HS-5 (cell line): ENCODE data around the gene CLDN7.

Experiments
- DNase-seq: peaks from one replicate; pipeline ENCODE4 v3.0.0-alpha.2; 2012; ENCODE audit warnings: low read depth

Gene CLDN7

DNA sequence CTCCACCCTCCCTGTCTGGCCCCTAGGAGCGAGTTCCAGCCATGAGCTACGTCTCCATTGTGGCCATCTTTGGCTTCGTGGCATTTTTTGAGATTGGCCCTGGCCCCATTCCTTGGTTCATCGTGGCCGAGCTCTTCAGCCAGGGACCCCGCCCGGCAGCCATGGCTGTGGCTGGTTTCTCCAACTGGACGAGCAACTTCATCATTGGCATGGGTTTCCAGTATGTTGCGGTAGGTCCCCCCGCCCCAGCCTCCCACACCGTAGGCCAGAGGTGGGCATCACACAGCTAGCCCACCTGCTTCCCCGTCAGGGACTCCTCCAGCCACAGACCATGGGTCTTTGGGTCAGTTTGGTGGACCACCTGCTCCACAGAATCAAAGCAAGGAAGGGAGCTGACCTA is 23.4 kb upstream of the CLDN7 start:
- no peak for DNase-seq

GRCh38 chr17:7284911-7285310 is 22.6 kb upstream of the CLDN7 start:
- DNase-seq: no peak

DNA sequence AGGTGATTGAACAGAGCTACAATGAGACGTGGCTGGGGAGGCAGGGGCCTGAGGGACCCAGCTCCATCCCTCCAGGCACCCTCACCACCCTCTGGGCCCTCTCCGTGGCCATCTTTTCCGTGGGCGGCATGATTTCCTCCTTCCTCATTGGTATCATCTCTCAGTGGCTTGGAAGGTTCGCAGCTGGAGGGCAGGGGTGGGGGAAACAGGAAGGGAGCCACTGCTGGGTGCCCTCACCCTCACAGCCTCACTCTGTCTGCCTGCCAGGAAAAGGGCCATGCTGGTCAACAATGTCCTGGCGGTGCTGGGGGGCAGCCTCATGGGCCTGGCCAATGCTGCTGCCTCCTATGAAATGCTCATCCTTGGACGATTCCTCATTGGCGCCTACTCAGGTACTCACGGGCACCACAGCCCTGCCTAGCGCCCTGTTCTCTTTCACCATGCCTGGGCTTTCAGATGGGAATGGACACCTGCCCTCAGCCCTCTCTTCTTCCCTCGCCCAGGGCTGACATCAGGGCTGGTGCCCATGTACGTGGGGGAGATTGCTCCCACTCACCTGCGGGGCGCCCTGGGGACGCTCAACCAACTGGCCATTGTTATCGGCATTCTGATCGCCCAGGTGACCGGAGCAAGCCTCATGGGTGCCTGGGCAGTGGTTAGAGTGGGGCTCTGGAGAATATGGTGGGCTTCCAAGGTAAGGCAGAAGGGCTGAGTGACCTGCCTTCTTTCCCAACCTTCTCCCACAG is 21.4 kb upstream of the CLDN7 start:
- no peak for DNase-seq

- DNase-seq: no peak
These were observed 20.6 kb upstream of the CLDN7 start for GRCh38 chr17:7282752-7283321.

DNA sequence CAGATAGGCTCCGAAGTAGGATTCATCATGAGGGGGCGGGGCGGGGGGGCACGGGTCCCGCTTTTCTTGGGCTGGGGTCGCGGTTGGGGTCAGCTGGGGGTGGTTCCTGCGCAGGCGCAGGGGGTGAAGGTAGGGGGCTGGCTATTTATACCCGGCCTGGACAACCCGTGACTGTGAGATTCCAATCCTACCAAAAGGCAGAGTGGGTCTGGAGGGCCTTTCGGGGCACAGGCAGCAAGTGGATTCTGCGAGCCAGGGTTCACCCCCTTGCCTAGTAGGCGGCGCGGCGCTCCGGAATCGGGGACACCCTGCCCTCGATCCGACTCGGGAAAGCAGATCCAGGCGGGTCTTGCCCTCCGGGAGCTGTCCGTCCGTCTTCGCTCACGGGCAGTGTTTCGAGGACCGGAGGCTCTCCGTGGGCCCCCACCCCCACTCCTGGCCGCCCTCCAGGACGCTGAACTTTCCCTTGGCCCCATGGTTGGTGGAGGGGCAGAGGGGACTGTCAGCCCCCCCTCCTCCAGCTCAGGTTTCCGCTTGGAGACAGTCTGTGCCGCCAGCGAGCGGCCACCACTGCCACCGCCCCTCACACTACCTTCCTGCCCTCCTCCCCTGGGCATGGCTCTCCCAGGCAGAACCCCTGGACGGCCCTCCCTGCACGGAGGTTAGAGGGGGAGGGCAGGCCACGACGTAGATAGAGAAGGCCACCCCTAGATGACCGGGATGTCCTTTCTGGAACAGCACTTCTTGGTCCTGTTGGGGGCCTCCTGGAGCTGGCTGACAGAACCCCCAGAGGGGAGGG is 19.9 kb upstream of the CLDN7 start:
- no peak for DNase-seq

DNA sequence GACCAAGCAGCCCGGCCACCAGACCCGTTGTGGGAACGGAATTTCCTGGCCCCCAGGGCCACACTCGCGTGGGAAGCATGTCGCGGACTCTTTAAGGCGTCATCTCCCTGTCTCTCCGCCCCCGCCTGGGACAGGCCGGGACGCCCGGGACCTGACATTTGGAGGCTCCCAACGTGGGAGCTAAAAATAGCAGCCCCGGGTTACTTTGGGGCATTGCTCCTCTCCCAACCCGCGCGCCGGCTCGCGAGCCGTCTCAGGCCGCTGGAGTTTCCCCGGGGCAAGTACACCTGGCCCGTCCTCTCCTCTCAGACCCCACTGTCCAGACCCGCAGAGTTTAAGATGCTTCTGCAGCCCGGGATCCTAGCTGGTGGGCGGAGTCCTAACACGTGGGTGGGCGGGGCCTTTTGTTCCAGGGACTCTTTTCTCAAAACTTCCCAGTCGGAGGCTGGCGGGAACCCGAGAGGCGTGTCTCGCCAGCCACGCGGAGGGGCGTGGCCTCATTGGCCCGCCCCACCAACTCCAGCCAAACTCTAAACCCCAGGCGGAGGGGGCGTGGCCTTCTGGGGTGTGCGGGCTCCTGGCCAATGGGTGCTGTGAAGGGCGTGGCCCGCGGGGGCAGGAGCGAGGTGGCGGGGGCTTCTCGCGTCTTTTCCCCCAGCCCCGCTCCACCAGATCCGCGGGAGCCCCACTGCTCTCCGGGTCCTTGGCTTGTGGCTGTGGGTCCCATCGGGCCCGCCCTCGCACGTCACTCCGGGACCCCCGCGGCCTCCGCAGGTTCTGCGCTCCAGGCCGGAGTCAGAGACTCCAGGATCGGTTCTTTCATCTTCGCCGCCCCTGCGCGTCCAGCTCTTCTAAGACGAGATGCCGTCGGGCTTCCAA is 19.0 kb upstream of the CLDN7 start, which contains the start of gene SLC2A4:
Gene SLC2A4 (plus strand): TSS at position 645 of the 879 bp plus-strand sequence. CDS start 217 bp downstream, at position 862.
- DNase-seq: peak; percentile 82

GRCh38 chr17:7280519-7281073 is 18.3 kb upstream of the CLDN7 start:
- peak; percentile 50 for DNase-seq

- no peak for DNase-seq
These were observed 17.2 kb upstream of the CLDN7 start for GRCh38 chr17:7279448-7279847.

GRCh38 chr17:7266784-7267183 is 4.5 kb upstream of the CLDN7 start:
- DNase-seq: no peak

GRCh38 chr17:7263801-7264078 is 1.5 kb upstream of the CLDN7 start:
- no peak for DNase-seq

DNA sequence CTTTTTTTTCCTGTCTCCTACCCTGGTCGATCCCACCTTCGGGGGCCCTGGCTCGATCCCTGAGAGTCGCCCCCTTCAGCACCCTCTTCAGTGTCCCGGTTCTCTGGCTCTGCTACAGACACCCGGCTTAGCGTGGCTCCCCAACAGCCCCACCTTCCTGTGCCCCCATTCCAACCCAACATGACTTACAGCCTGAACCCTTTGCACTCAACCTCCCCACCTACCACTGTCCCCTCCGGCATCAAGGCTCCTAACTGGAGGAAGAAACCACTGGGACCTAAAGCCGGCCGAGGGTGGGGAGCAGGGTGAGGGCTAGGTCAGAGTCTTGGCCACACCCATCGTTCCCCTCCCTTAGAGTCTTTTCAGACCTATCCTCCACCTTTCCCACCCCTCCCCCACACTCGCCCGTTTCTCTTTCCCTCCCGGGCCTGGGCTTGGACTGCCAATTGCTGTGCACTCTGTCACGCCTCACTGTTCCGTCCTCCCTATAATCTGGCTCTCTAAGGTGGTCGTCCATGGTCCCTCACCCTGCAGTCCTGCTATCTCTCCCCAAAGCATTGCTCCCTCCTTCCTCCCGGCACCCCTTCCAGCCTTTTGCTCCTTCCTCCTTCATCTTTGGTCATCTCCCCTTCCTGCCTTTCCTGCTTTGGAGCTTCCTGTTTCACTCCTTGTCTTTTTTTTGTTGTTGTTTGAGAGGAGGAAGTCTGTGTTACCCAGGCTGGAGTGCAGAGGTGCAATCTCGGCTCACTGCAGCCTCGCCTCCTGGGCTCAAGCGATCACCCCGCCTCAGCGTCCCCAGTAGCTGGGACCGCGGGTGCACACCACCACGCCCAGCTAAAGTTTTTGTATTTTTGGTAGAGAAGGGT is 890 bp upstream of the CLDN7 start:
- DNase-seq: no peak

GRCh38 chr17:7261379-7262191 is 693 bp downstream of the CLDN7 start:
- DNase-seq: no peak

DNA sequence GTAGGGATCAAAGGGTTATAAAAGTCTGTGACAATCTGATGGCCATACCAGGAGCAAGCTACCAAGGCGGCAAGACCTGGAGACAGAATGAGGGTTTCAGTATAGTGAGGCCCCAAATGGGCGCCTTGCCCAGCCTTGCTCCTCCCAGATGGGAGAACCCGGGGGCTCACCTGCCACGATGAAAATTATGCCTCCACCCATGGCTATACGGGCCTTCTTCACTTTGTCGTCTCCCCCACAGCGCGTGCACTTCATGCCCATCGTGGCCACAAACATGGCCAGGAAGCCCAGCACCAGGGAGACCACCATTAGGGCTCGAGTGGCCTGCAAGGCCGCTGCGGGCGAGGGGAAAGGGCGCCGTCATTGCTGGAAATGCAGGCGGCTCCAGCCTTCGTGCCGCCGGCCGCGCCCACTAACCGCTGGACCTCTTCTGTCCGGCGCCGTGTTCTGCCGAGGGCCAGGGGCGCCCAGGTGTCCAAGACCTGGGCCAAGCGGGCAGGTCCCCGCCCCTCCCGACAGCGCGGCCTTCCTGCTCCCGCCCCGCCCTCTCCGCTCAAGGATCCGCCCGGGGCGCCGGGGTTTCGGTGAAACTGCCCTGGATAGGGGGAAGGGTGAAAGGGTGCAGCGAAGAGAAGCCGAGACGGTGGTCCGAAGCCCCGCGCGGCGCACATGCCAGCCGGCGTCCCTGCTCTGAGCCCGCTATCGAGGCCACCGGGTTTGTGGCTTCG is 1.5 kb downstream of the CLDN7 start:
- DNase-seq: no peak

GRCh38 chr17:7260151-7260550 is 2.1 kb downstream of the CLDN7 start:
- DNase-seq: no peak

GRCh38 chr17:7259555-7259889 is 2.8 kb downstream of the CLDN7 start:
- no peak for DNase-seq

DNA sequence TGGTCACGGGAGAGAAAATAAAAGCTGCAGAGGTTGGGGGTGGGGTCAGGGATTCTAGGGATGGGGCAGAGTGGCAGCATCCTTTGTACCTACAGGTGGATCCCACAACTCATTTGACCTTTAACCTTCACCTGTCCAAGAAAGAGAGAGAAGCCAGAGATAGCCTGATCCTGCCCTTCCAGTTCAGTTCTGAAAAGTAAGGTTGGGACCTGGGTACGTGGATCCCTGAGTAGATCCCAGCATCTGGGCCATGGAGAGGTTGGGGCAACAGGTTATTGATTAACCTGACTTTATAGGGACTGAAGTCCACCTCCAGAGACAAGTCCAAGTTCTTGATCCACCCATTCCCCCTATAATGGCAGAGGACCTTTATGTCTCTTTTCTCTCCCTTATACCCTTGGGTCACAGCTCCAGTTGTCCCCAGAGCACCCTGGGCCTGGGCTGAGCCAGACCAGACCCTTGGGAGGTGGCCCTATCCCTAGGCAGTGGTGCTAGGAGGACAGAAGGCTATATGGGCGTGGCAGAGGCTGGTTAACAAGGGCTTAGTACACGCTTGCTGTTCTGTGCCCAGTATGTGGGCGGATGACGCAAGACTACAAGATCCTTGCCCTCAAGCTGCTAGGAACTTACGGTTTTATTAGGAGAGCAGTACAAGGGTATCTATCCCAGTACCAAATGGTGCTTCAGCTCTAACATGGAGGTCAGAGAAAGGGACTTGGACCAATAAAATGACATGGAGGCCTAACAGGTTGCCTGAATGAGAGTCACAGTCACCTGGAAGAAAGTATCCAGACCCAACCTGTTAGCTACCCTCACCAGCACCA is 3.3 kb downstream of the CLDN7 start:
- no peak for DNase-seq

DNA sequence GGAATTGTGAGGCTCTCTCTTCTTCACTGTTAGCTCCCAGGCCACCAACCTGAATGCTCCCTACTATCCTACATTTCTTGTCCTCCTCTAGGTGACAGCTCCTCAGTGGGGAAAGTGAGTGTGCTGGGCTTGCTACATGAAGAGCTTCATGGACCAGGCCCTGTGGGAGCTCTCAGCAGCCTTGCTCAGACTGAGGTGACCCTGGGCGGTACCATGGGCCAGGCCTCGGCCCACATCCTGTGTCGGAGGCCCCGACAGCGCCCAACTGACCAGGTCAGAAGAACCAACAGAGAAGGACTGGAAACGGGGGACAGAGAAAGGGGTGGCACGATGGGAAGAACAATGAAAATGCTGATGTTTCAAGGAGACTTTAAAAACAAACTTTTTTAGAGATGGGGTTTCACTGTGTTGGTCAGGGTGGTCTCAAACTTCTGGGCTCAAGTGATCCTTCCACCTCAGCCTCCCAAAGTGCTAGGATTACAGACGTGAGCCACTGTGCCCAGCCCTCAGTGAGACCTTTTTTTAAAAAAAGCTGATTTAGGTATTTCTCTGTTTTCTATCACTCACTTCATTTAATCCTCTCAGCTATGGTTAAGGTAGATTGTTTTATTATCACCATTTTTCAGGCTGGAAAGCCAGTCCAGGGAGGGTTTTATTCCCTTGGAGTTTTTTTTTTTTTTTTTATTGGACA is 5.4 kb downstream of the CLDN7 start:
- no peak for DNase-seq

- no peak for DNase-seq
These were observed 7.8 kb downstream of the CLDN7 start for GRCh38 chr17:7254511-7254910.
